ENCODE results near the gene NPHP4. TPM values are rescaled to one million over a fixed set of nuclear protein-coding genes. Genes with fewer than 3 reads are reported as not detected.

Gene NPHP4
- total RNA-seq, 2 donors from 2014 or later, result 6.2 to 15.9 TPM

- no peak for DNase-seq
Measured at GRCh38 chr1:5828308-5828935, 163.8 kb downstream of the NPHP4 start.

DNA sequence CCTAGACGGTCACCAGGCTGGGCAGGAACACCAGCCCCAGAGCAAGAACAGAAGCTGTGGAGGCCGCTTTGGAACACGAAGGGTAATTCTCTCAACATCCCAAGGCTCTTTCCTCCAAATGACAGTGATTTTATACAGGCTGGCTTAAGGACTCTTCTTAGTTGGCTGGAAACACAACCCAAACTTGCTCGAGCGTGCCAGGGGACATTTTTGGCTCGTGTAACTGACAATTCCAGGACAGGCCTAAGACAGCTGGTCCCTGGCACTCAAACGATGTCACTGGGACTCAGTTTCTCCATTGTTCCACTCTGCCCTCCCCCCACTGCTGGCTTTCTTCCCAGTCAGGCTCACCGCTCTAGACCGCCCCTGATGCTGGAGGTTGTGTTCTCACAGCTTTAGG is 164.7 kb downstream of the NPHP4 start:
- DNase-seq, result no peak
- TF ChIP-seq CTCF (IDR thresholded peaks at IDR 0.05), result no peak

More at GRCh38 chr1:5828308-5828935, 163.8 kb downstream of the NPHP4 start:
- Histone ChIP-seq H3K27ac (no peak overlapping the region), H3K36me3 (no peaks in the 10 kb centered on the region), H3K4me1 (no peaks in the 10 kb centered on the region), H3K4me3 (no peak overlapping the region), H3K9ac (ENCODE audit: low read depth in 2 of 2, low read length in 2 of 2) (no peak overlapping the region), H3K27me3 (no peaks in the 10 kb centered on the region), H3K9me3 (no peaks in the 10 kb centered on the region)
- TF ChIP-seq CTCF (IDR thresholded peaks at IDR 0.05), result no peak
- intact Hi-C loops (cut with DNase I), result no loop called here

DNA sequence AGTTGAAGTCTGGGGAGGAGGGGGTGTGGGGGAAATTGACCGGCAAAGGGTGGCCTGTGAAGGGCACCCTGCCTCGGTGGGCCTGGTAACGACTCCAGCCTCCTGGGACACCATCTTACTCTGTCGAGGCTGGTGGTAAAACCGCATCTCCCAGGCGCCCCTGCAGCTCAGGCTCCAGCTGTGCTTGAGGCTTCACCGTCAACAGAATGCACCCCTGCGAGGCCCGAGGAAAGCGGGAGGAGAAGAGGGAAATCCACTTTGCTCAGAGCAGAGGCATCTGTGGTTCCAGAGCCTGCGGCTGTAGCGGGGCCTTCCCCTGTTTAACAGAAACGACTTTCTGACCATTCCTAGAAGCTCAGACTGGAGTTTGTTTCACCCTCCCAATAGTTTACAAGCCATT is 165.6 kb downstream of the NPHP4 start:
- Histone ChIP-seq H3K9ac (ENCODE audit: low read depth in 2 of 2, low read length in 2 of 2) (no peak overlapping the region), H3K9me3 (no peaks in the 10 kb centered on the region), H3K4me3 (no peak overlapping the region), H3K36me3 (no peaks in the 10 kb centered on the region), H3K4me1 (no peaks in the 10 kb centered on the region), H3K27me3 (no peaks in the 10 kb centered on the region), H3K27ac (no peak overlapping the region)
- intact Hi-C loops (cut with DNase I), result no loop called here
- no peak for TF ChIP-seq CTCF (IDR thresholded peaks at IDR 0.05)
- no peak for DNase-seq

More for the DNA sequence above, 164.7 kb downstream of the NPHP4 start:
- intact Hi-C loops (cut with DNase I), result no loop called here
- Histone ChIP-seq H3K27ac (no peak overlapping the region), H3K4me1 (no peaks in the 10 kb centered on the region), H3K27me3 (no peaks in the 10 kb centered on the region), H3K9ac (ENCODE audit: low read depth in 2 of 2, low read length in 2 of 2) (no peak overlapping the region), H3K4me3 (no peak overlapping the region), H3K9me3 (no peaks in the 10 kb centered on the region), H3K36me3 (no peaks in the 10 kb centered on the region)

DNA sequence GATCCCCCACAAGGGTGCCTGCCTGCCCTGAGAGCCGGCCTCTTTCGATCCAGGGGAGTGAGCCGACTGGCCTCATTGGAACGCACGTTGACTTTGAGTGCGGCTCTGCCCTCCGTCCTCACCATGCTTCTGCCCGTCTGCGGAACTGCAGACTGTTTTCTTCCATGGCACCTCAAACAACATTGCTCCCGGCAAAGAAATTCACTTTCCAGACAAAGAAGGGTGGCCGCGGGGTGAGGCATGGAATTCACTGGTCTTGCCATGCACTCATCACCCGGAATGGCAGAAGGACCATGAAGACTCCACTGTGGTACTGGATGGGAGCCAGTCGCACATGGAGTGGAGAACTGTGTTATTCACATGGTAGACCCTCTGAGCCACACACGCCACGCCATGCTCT is 169.5 kb downstream of the NPHP4 start:
- no peak overlapping the region for H3K9ac ChIP-seq (ENCODE audit: low read depth in 2 of 2, low read length in 2 of 2)
- H3K27me3 ChIP-seq, result no peaks in the 10 kb centered on the region
- TF ChIP-seq CTCF (IDR thresholded peaks at IDR 0.05), result no peak
- intact Hi-C loops (cut with DNase I), result no loop called here
- H3K9me3 ChIP-seq, result no peaks in the 10 kb centered on the region
- H3K4me3 ChIP-seq, result no peak overlapping the region
- no peaks in the 10 kb centered on the region for H3K4me1 ChIP-seq
- H3K36me3 ChIP-seq, result no peaks in the 10 kb centered on the region
- no peak for DNase-seq
- no peak overlapping the region for H3K27ac ChIP-seq

DNA sequence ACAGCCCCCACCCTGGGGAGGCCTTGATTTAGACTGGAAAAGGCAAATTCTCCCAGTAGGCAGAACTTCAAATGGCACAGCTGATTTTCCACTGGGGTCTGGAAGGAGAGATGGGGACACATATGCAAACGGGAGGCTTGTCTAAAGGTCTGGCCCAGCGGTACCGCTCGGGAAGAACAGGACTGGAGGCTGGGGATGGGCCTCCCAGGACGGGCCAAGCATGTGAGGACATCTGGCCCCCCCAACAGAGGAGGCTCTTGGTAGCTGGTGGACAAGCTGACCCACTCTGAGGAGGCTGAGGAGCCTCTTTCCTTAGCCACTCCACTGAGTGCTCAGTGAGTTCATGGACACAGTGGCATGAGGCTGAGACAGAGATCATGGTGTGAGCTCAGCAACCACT is 170.0 kb downstream of the NPHP4 start:
- intact Hi-C loops (cut with DNase I), result no loop called here
- no peaks in the 10 kb centered on the region for H3K36me3 ChIP-seq
- H3K27ac ChIP-seq, result no peak overlapping the region
- H3K4me1 ChIP-seq, result no peaks in the 10 kb centered on the region
- H3K9me3 ChIP-seq, result no peaks in the 10 kb centered on the region
- no peak overlapping the region for H3K4me3 ChIP-seq
- no peak for TF ChIP-seq CTCF (IDR thresholded peaks at IDR 0.05)
- no peak overlapping the region for H3K9ac ChIP-seq (ENCODE audit: low read depth in 2 of 2, low read length in 2 of 2)
- no peaks in the 10 kb centered on the region for H3K27me3 ChIP-seq
- DNase-seq, result no peak
